Spleen (tissue), 11 donors: Measurements from ENCODE around the gene S100A3. TPM values are rescaled to one million over a fixed set of nuclear protein-coding genes. Genes with fewer than 3 reads are reported as not detected.

Source experiments
- DNase-seq: peaks from one replicate; pipeline ENCODE4 v3.0.0-alpha.2; 2020
- H3K27ac ChIP-seq, 8 donors: fragments of 200-600 bp; sonication (generic) in 7 of 8; 1 replicate in 4 of 8; 2 replicates in 4 of 8; pipeline versions ENCODE4 v1.5.0 to v1.8.0; 2016 to 2021; ENCODE audit warnings: inconsistent platforms in 4 of 8, mild to moderate bottlenecking in 4 of 8, moderate library complexity in 1 of 8
- H3K27me3 ChIP-seq, 7 donors: fragments of 200-600 bp; sonication (generic) in 6 of 7; replicated peaks in 1 of 7; 1 replicate in 4 of 7; 2 replicates in 3 of 7; pipeline versions ENCODE4 v1.5.0 to v1.8.0; 2016 to 2021; ENCODE audit warnings: inconsistent platforms in 3 of 7, mild to moderate bottlenecking in 1 of 7
- H3K36me3 ChIP-seq, 6 donors: fragments of 200-600 bp; sonication (generic) in 5 of 6; 1 replicate in 4 of 6; 2 replicates in 2 of 6; pipeline versions ENCODE4 v1.5.0 to v1.8.0; 2016 to 2021; ENCODE audit warnings: inconsistent platforms in 2 of 6
- H3K4me1 ChIP-seq, 6 donors: fragments of 200-600 bp; sonication (generic) in 5 of 6; 1 replicate in 3 of 6; 2 replicates in 3 of 6; pipeline versions ENCODE4 v1.5.0 to v1.8.0; 2016 to 2021; ENCODE audit warnings: inconsistent platforms in 3 of 6
- H3K4me3 ChIP-seq, 8 donors: fragments of 200-600 bp; sonication (generic) in 7 of 8; 1 replicate in 4 of 8; 2 replicates in 4 of 8; pipeline versions ENCODE4 v1.5.0 to v1.8.0; 2016 to 2021; ENCODE audit warnings: inconsistent platforms in 4 of 8, mild to moderate bottlenecking in 4 of 8, moderate library complexity in 2 of 8
- H3K9me3 ChIP-seq, 8 donors: fragments of 200-600 bp; sonication (generic) in 7 of 8; 1 replicate in 4 of 8; 2 replicates in 4 of 8; pipeline versions ENCODE4 v1.5.0 to v1.8.0; 2016 to 2021; ENCODE audit warnings: inconsistent platforms in 4 of 8
- POLR2A ChIP-seq, 3 donors: fragments of 450-650 bp; IDR thresholded peaks; one replicate each; pipeline ENCODE4 v1.5.1; 2017; ENCODE audit warnings: antibody characterized with exemption in 3 of 3, mild to moderate bottlenecking in 1 of 3
- POLR2AphosphoS5 ChIP-seq, 3 donors: sonication (generic); formaldehyde crosslinking; IDR thresholded peaks; one replicate each; pipeline ENCODE4 v1.5.1; 2017; ENCODE audit warnings: antibody characterized with exemption in 3 of 3
- WGBS, 5 donors: extraction: QIAGEN DNeasy Blood & Tissue Kit in 3 of 5; methylation state at CpG; one replicate each; pipeline versions ENCODE4 v1.1.5 to v1.1.7; 2013 to 2018; 5-methylcytosine and 5-hydroxymethylcytosine counted together
- intact Hi-C: fragments of 100-400 bp; cut with DNase I; formaldehyde crosslinking; loops from one replicate; pipeline ENCODE4 v1.15.0; 2023; ENCODE audit warnings: low total_unique reads
- polyA plus RNA-seq, 3 donors: library from polyadenylated mRNA; stranded (reverse); fragments of 200-250 nt; gene quantifications; one replicate each; pipeline ENCODE4 v1.2.1, GENCODE V29; 2013
- total RNA-seq, 7 donors: library from RNA; depleted of rRNA in 3 of 7; stranded (reverse); fragments of >200 nt in 3 of 7; fragmentation: NEBNext Ultra II Directional in 4 of 7; extraction: Animal tissue kit (Norgen Biotek cat#: 25700) in 4 of 7; gene quantifications; one replicate each; pipeline versions ENCODE4 v1.1.0 to v1.2.1, GENCODE V29; 2016 to 2021
- TF ChIP-seq, protein P1 (sequence below), 11 experiments: fragments of 200-600 bp in 7 of 11; fragments of 450-650 bp in 4 of 11; sonication (generic) in 4 of 11; IDR thresholded peaks in 8 of 11; conservative IDR thresholded peaks in 3 of 11; 1 replicate in 7 of 11; 2 replicates in 4 of 11; pipeline versions ENCODE4 v1.4.0 to v1.8.0; 2016 to 2021; ENCODE audit warnings: antibody characterized with exemption in 11 of 11, inconsistent platforms in 4 of 11, mild to moderate bottlenecking in 1 of 11
- donor health status: healthy with polysubstance abuse.
- donor health status: DM: no; HTN: no; CAD: no; lungs with moderate emphysema.
- donor health status: DM: no; HTN: no; CAD: no.
- donor health status: Bipolar disorder and iron deficiency.
- donor health status: healthy.
- donor health status: DM: no; HTN: no; CAD: no.
- donor health status: DM: yes; HTN: yes; CAD: no.

The S100A3 gene
- total and polyA plus RNA-seq, 10 donors: 0.44 to 2.6 (median 1.2) TPM; not detected in 4

DNA sequence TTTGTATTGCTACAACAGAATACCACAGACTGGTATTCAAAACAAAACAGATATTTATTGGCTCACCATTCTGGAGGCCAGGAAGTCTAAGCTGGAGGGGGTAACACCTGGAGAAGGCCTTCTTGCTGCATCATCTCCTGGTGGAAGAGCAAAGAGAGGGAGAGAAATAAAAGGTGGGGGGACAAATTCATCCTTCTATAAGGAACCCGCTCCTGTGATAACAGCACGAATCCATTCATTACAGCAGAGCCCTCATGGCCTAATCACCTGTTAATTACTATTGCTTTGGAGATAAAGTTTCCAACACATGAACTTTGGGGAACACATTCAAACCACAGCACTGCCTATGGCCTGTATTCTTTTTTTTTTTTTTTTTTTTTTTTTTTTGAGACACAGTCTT, 11.2 kb upstream of the S100A3 start:
- intact Hi-C loops: loop anchor here (10.0 kb wide), 1 partner anchor 205 kb away; the partner anchor contains the start of gene S100A9

DNA sequence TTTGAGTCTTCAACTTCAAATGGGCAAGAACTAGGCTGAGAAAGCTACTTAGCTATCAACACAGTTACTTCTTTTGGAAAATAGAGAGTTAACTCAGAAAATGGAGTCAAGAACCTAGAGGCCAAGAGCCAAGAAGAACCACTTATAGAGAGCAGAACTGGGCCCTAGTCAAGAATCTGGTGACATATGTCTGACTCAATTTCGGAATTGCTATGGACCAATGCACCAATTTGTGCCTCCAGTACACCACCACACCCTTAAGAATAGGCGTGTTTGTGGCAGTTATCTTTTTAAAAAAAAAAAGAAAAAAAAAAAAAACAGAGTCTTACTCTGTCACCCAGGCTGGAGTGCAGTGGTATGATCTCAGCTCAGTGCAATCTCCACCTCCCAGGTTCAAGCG, 8.8 kb upstream of the S100A3 start:
- intact Hi-C loops: no loop called here
- no peak for DNase-seq
- peaks cover 0 to 27% (median 10%) of the 10 kb centered on the region in 6 donors for H3K4me1 ChIP-seq
- no peaks in the 10 kb centered on the region for H3K9me3 ChIP-seq
- no peak overlapping the region for H3K27ac ChIP-seq
- WGBS, 5 donors: 87 to 100% (median 94%) methylated on average over 3 of the region's 3 CpGs
- TF ChIP-seq POLR2A (IDR thresholded peaks at IDR 0.05) (no peak), POLR2AphosphoS5 (IDR thresholded peaks at IDR 0.05) (no peak)
- TF ChIP-seq, protein P1, sequence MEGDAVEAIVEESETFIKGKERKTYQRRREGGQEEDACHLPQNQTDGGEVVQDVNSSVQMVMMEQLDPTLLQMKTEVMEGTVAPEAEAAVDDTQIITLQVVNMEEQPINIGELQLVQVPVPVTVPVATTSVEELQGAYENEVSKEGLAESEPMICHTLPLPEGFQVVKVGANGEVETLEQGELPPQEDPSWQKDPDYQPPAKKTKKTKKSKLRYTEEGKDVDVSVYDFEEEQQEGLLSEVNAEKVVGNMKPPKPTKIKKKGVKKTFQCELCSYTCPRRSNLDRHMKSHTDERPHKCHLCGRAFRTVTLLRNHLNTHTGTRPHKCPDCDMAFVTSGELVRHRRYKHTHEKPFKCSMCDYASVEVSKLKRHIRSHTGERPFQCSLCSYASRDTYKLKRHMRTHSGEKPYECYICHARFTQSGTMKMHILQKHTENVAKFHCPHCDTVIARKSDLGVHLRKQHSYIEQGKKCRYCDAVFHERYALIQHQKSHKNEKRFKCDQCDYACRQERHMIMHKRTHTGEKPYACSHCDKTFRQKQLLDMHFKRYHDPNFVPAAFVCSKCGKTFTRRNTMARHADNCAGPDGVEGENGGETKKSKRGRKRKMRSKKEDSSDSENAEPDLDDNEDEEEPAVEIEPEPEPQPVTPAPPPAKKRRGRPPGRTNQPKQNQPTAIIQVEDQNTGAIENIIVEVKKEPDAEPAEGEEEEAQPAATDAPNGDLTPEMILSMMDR (IDR thresholded peaks at IDR 0.05 in 8 of 11, conservative IDR thresholded peaks at IDR 0.05 in 3 of 11): no peak
- no peaks in the 10 kb centered on the region for H3K36me3 ChIP-seq
- H3K27me3 ChIP-seq: no peaks in the 10 kb centered on the region
- H3K4me3 ChIP-seq: no peak overlapping the region

More for the DNA sequence above, 11.2 kb upstream of the S100A3 start:
- Histone ChIP-seq H3K27ac (no peak overlapping the region), H3K9me3 (no peaks in the 10 kb centered on the region), H3K36me3 (no peaks in the 10 kb centered on the region), H3K4me3 (no peak overlapping the region), H3K4me1 (peaks cover 0 to 13% (median under 1%) of the 10 kb centered on the region in 6 donors), H3K27me3 (no peaks in the 10 kb centered on the region)
- TF ChIP-seq POLR2A (IDR thresholded peaks at IDR 0.05) (no peak), POLR2AphosphoS5 (IDR thresholded peaks at IDR 0.05) (no peak)
- TF ChIP-seq, protein P1 (IDR thresholded peaks at IDR 0.05 in 8 of 11, conservative IDR thresholded peaks at IDR 0.05 in 3 of 11): no peak
- DNase-seq: no peak
- WGBS, 5 donors: 69 to 100% (median 100%) methylated on average over 2 of the region's 2 CpGs

DNA sequence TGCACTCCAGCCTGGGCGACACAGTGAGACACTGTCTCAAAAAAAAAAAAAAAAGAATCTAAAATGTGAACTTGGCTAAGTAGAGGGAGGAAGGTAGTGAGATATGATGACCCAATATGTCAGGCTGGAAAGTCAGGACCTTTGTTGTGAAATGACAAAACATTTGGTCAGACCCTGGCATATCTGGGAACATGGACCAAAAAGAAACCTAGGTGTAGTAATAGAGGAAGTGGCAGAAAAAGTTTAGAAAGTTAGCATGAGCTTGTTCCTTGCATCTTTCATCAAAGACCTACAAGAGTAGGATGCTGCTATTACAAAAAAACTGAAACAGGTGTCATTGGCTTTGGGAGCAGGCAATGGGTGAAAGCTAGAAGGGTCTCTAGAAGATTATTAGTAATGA, 7.3 kb upstream of the S100A3 start:
- TF ChIP-seq POLR2AphosphoS5 (IDR thresholded peaks at IDR 0.05): no peak
- intact Hi-C loops: no loop called here
- 75 to 100% (median 96%) methylated on average over 1 of the region's 1 CpG for WGBS, 5 donors

DNA sequence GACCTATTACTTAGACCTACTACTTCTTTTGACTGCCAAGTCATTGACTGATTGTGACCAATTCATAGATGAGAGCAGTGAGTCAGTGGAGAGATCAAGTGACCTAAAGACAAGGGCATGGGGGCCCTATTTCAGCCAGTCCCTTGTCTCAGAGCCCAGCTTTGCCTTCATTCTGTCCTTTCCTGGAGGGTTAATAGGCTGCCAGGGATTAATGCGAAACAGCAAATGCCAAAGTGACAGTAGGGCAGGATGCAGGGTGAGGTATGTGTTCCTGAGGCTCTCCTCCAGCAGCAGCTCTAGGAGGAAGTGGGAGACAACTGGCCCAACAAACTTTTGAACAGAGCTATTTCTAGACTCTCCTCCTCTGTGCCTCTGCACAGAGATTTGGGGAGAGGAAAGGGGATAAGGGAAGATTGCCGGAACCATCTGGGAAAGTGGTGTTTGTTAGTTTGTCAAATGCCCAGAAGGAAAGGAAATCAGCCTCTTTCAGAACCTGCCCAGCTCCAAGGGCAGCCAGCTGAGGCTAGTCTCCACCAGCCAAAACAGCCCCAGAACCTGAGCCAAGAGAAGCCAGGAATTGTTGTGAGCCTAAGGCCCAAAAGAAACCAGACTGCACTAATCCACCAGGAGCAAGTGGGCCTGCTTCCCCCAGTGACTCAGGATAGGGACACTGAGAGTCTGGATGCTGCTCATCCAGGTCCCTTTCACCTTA, 4.9 kb upstream of the S100A3 start:
- TF ChIP-seq POLR2A (IDR thresholded peaks at IDR 0.05) (no peak), POLR2AphosphoS5 (IDR thresholded peaks at IDR 0.05) (peak in 1 of 3 donors; percentile 16)
- TF ChIP-seq, protein P1 (IDR thresholded peaks at IDR 0.05 in 8 of 11, conservative IDR thresholded peaks at IDR 0.05 in 3 of 11): no peak
- Histone ChIP-seq H3K9me3 (no peaks in the 10 kb centered on the region), H3K4me1 (peaks cover 0 to 55% (median 16%) of the 10 kb centered on the region in 6 donors), H3K27me3 (no peaks in the 10 kb centered on the region), H3K27ac (peak overlapping the region in 6 of 8 donors; percentile 22 to 75 (median 56)), H3K36me3 (no peaks in the 10 kb centered on the region), H3K4me3 (no peak overlapping the region)
- intact Hi-C loops: no loop called here
- no peak for DNase-seq
- 32 to 57% (median 48%) methylated on average over 2 of the region's 2 CpGs for WGBS, 5 donors

More for the DNA sequence above, 7.3 kb upstream of the S100A3 start:
- H3K9me3 ChIP-seq: no peaks in the 10 kb centered on the region
- no peak overlapping the region for H3K4me3 ChIP-seq
- no peaks in the 10 kb centered on the region for H3K27me3 ChIP-seq
- peaks cover 0 to 31% (median 10%) of the 10 kb centered on the region in 6 donors for H3K4me1 ChIP-seq
- DNase-seq: no peak
- H3K27ac ChIP-seq: no peak overlapping the region
- no peaks in the 10 kb centered on the region for H3K36me3 ChIP-seq
